Stimulated activated CD8-positive, alpha-beta memory T cell treated with anti-CD3 and anti-CD28 coated beads, Interleukin-2, amount 100 ng/mL, for 1 hour (primary cell): Measurements from ENCODE around the gene AJAP1.

Experiments used
- DNase-seq, 2 donors: peaks; one replicate each; pipeline ENCODE4 v3.0.0-alpha.2; 2020; ENCODE audit warnings: low read depth in 2 of 2

The AJAP1 gene

GRCh38 chr1:4734219-4734618 lies 79.8 kb downstream of the AJAP1 start:
- DNase-seq, result no peak

- no peak for DNase-seq
Measured at GRCh38 chr1:4734791-4735190, 80.4 kb downstream of the AJAP1 start.

- DNase-seq, result no peak
Measured at GRCh38 chr1:4736254-4736653, 81.8 kb downstream of the AJAP1 start.

- no peak for DNase-seq
Measured at GRCh38 chr1:4741876-4742423, 87.5 kb downstream of the AJAP1 start.

- DNase-seq, result no peak
Measured at GRCh38 chr1:4743978-4744750, 89.8 kb downstream of the AJAP1 start.

GRCh38 chr1:4745560-4745959 lies 91.2 kb downstream of the AJAP1 start:
- DNase-seq, result no peak

- no peak for DNase-seq
Measured at GRCh38 chr1:4749406-4749805, 95.0 kb downstream of the AJAP1 start.

- no peak for DNase-seq
Measured at GRCh38 chr1:4750177-4750576, 95.8 kb downstream of the AJAP1 start.

GRCh38 chr1:4752059-4752458 lies 97.7 kb downstream of the AJAP1 start:
- DNase-seq, result no peak

- DNase-seq, result no peak
Measured at GRCh38 chr1:4754816-4755215, 100.4 kb downstream of the AJAP1 start.

- DNase-seq, result no peak
Measured at GRCh38 chr1:4755301-4755845, 101.0 kb downstream of the AJAP1 start.

GRCh38 chr1:4755864-4756504 lies 101.6 kb downstream of the AJAP1 start:
- DNase-seq, result no peak

GRCh38 chr1:4756851-4757580 lies 102.6 kb downstream of the AJAP1 start:
- DNase-seq, result no peak

GRCh38 chr1:4759671-4760070 lies 105.3 kb downstream of the AJAP1 start:
- DNase-seq, result no peak

GRCh38 chr1:4760088-4760487 lies 105.7 kb downstream of the AJAP1 start:
- no peak for DNase-seq

- no peak for DNase-seq
Measured at GRCh38 chr1:4761324-4761723, 106.9 kb downstream of the AJAP1 start.

GRCh38 chr1:4762146-4762545 lies 107.7 kb downstream of the AJAP1 start:
- no peak for DNase-seq

- no peak for DNase-seq
Measured at GRCh38 chr1:4767308-4767707, 112.9 kb downstream of the AJAP1 start.

- DNase-seq, result no peak
Measured at GRCh38 chr1:4768553-4768952, 114.1 kb downstream of the AJAP1 start.

- no peak for DNase-seq
Measured at GRCh38 chr1:4769516-4770280, 115.3 kb downstream of the AJAP1 start.

GRCh38 chr1:4770713-4771112 lies 116.3 kb downstream of the AJAP1 start:
- no peak for DNase-seq
